A549 treated with Mapracorat at 1 μM for 4 hours (cell line): ENCODE data around the gene ATRN. TPM values are rescaled to one million over a fixed set of nuclear protein-coding genes. Genes with fewer than 3 reads are reported as not detected.

Experiments
- total RNA-seq: library from RNA; stranded (reverse); fragments of 200-300 nt; extraction: Qiagen RNA extraction; gene quantifications from 5 replicates; pipeline ENCODE4 v1.2.3, GENCODE V29; 2022

ATRN gene
- 17.9 to 26.4 TPM (median 25.5 TPM) in 5 replicates for total RNA-seq

GRCh38 chr20:3470627-3471396 is at the start of gene ATRN:
TSS of gene ATRN (plus strand) at chr20:3471018. CDS start at chr20:3471108, 90 bp downstream.

GRCh38 chr20:3663031-3663701 is 192.3 kb downstream of the ATRN start, which contains the start of gene GFRA4:
TSS of gene GFRA4 (minus strand) at chr20:3663399. CDS start at chr20:3663399, 0 bp downstream.

DNA sequence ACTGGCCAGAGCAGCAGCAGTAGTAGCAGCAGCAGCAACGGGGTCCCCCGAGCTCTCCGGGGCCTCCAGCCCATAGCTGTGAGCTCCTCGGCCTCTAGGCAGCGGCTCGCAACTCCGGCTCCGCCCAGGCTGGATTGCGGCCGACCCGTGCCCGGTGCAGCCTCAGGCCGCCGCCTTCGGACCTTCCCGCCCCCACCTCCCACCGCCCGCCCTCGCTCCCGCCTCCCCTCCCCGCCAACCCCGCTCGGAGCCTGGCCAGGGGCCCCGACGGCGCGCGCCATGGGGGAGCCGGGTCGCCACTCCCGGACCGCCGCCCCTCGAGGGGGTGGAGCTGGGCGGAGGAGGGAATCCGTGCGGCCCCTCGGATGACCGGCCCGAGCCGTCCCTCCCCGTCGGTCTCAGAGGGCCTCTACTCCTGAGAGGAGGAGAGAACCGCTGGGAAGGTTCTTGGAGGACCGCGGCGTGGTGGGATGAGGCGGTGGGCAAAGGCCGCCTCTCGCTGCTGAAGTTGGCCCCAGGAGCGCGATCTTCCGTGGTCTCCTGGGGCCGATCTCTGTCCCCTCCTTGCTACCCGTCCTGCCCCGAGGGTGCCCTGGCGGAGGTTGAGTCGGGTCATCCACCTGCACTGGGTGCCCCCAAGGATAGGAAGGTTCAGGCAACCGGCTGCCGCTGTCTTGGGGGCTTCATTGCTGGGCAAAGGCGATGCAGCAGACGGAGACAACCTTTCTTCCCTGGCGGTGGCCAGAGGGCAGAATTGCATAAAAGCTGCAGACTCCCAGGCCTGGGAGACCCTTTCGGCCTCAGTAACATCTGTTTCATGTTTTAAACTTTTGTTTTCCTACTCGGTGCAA is 211.3 kb downstream of the ATRN start, which contains the start of gene ADAM33:
TSS of gene ADAM33 (minus strand) at position 80 of the 851 bp plus-strand sequence. CDS start at position 74, 6 bp downstream.

Other genes with a start within 250 kb of the ATRN start
- gene SLC4A11, start 231.8 kb upstream of the ATRN start, total RNA-seq, result 8.7 to 10.7 TPM (median 9.9 TPM) in 5 replicates
- 5.2 to 7.3 TPM (median 6.4 TPM) in 5 replicates for gene DNAAF9, start 63.3 kb upstream of the ATRN start, total RNA-seq
- not detected in 5 replicates for gene GFRA4, start 192.4 kb downstream of the ATRN start, total RNA-seq
- gene ADAM33, start 211.0 kb downstream of the ATRN start, total RNA-seq, result 0.05 to 0.09 TPM (median 0.08 TPM) in 4 of 5 replicates, not detected in the other
- gene SIGLEC1, start 241.6 kb downstream of the ATRN start, total RNA-seq, result 0.01 to 0.02 TPM (median 0.02 TPM) in 3 of 5 replicates, not detected in the others